Mesendoderm (in vitro differentiated cells): ENCODE measurements around the gene VOPP1.

Experiments
- DNase-seq: peaks from one replicate; pipeline ENCODE4 v3.0.0; 2013
- H2AK5ac ChIP-seq: 2 replicates; pipeline ENCODE4 v1.6.1; 2013; ENCODE audit warnings: low read length, inconsistent platforms
- H2BK120ac ChIP-seq: 2 replicates; pipeline ENCODE4 v1.6.1; 2013; ENCODE audit warnings: low read depth, mild to moderate bottlenecking, low read length, moderate library complexity, mixed read lengths
- H2BK15ac ChIP-seq: replicated peaks from 2 replicates; pipeline ENCODE4 v1.6.1; 2013; ENCODE audit warnings: low read depth, mild to moderate bottlenecking, moderate library complexity
- H2BK5ac ChIP-seq: 2 replicates; pipeline ENCODE4 v1.6.1; 2013; ENCODE audit warnings: low read length, inconsistent platforms
- H3K18ac ChIP-seq: 2 replicates; pipeline ENCODE4 v1.6.1; 2013; ENCODE audit warnings: mild to moderate bottlenecking, low read length, mixed read lengths
- H3K23ac ChIP-seq: one replicate; pipeline ENCODE4 v1.6.1; 2013; ENCODE audit warnings: low read length
- H3K27ac ChIP-seq: 2 replicates; pipeline ENCODE4 v1.5.1; 2013; ENCODE audit warnings: low read depth, mild to moderate bottlenecking, inconsistent platforms, low read length, moderate library complexity
- H3K27me3 ChIP-seq: 2 replicates; pipeline ENCODE4 v1.6.1; 2013; ENCODE audit warnings: low read length, control low read depth, mild to moderate bottlenecking, inconsistent platforms; ENCODE audit not compliant: insufficient read depth, poor library complexity
- H3K36me3 ChIP-seq: 2 replicates; pipeline ENCODE4 v1.6.1; 2013; ENCODE audit warnings: low read length, inconsistent platforms; ENCODE audit not compliant: control insufficient read depth, insufficient read depth
- H3K4ac ChIP-seq: one replicate; pipeline ENCODE4 v1.6.1; 2013; ENCODE audit warnings: low read depth, mild to moderate bottlenecking, low read length, moderate library complexity
- H3K4me1 ChIP-seq: 2 replicates; pipeline ENCODE4 v1.6.1; 2013; ENCODE audit warnings: low read depth, low read length, inconsistent platforms; ENCODE audit not compliant: control insufficient read depth
- H3K4me2 ChIP-seq: 2 replicates; pipeline ENCODE4 v1.6.1; 2013; ENCODE audit warnings: low read length
- H3K4me3 ChIP-seq: 2 replicates; pipeline ENCODE4 v1.5.1; 2013; ENCODE audit warnings: mild to moderate bottlenecking, low read length
- H3K56ac ChIP-seq: one replicate; pipeline ENCODE4 v1.6.1; 2013; ENCODE audit warnings: low read length
- H3K79me1 ChIP-seq: 2 replicates; pipeline ENCODE4 v1.6.1; 2013; ENCODE audit warnings: low read length, inconsistent platforms
- H3K79me2 ChIP-seq: 2 replicates; pipeline ENCODE4 v1.6.1; 2013; ENCODE audit warnings: mild to moderate bottlenecking, low read length; ENCODE audit not compliant: control insufficient read depth, insufficient read depth
- H3K9ac ChIP-seq: 2 replicates; pipeline ENCODE4 v1.6.1; 2013; ENCODE audit warnings: low read length, inconsistent platforms
- H4K5ac ChIP-seq: one replicate; pipeline ENCODE4 v1.6.1; 2013; ENCODE audit warnings: low read length
- H4K8ac ChIP-seq: one replicate; pipeline ENCODE4 v1.6.1; 2013; ENCODE audit warnings: low read depth, mild to moderate bottlenecking, control low read depth, low read length, moderate library complexity
- WGBS: extraction: QIAGEN DNeasy Blood & Tissue Kit; methylation state at CpG from one replicate; pipeline ENCODE4 v1.1.7; 2013; ENCODE audit warnings: low lambda C conversion rate, missing lambda C conversion rate; ENCODE audit not compliant: insufficient coverage; ENCODE audit errors: extremely low coverage; 5-methylcytosine and 5-hydroxymethylcytosine counted together

VOPP1 gene

DNA sequence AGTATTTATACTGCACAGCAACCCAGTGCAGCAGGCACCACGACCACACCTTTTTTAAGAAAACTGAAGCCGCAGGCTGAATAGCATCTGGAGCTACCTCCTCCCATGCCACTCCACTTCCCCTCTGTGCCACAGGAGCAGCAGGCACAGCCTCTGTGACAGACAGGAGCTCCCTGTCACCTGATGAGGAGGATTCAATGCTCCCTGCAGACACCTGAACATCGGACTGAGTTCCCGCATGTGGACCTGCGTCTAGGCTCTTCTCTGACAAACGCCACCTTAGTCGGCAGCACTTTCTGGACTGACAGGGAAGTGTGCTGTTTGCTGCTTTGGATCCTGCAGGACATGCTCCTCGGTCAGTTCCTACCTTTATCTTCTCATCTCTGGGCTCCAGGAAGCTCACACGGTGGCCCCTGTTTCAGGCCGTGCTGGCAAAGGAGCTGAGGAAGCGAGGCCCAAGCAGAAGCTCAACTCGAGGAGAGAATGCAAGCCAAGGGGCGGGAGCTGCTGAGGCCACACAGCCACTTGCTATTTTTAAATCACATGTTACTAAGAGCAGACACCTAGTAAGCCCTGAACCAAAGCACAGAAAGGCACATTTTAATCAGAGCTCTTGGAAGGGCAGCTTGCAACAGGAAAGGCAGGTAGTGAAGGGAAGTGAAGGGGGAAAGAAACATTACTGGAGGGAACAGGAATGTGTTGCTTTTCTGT is 56.6 kb downstream of the VOPP1 start:
- Histone ChIP-seq H3K4me2 (no peak overlapping the region), H3K56ac (no peak overlapping the region), H3K27ac (no peak overlapping the region), H3K4me1 (no peaks in the 10 kb centered on the region), H3K18ac (no peak overlapping the region), H3K27me3 (no peaks in the 10 kb centered on the region), H2BK5ac (no peak overlapping the region), H4K5ac (no peak overlapping the region), H3K23ac (no peak overlapping the region), H3K79me1 (peaks cover 4% of the 10 kb centered on the region), H3K36me3 (no peaks in the 10 kb centered on the region), H3K4ac (no peak overlapping the region), H3K9ac (no peak overlapping the region), H4K8ac (no peak overlapping the region), H3K4me3 (no peak overlapping the region), H2BK15ac (no peak overlapping the region), H2BK120ac (no peak overlapping the region), H2AK5ac (no peak overlapping the region), H3K79me2 (no peaks in the 10 kb centered on the region)
- no CpG with 5 or more reads among the region's 13 CpGs for WGBS
- no peak for DNase-seq

- Histone ChIP-seq H3K27ac (no peak overlapping the region), H3K9ac (no peak overlapping the region), H3K4me3 (no peak overlapping the region), H2BK5ac (no peak overlapping the region), H3K4me2 (no peak overlapping the region), H3K4ac (no peak overlapping the region), H3K36me3 (no peaks in the 10 kb centered on the region), H3K56ac (no peak overlapping the region), H2AK5ac (no peak overlapping the region), H3K79me1 (no peaks in the 10 kb centered on the region), H3K79me2 (no peaks in the 10 kb centered on the region), H2BK15ac (no peak overlapping the region), H4K5ac (no peak overlapping the region), H3K4me1 (no peaks in the 10 kb centered on the region), H3K27me3 (no peaks in the 10 kb centered on the region), H3K18ac (no peak overlapping the region), H2BK120ac (no peak overlapping the region), H3K23ac (peak overlapping the region; percentile 24), H4K8ac (no peak overlapping the region)
- DNase-seq: no peak
- no CpG with 5 or more reads among the region's 6 CpGs for WGBS
These were observed 57.6 kb downstream of the VOPP1 start for GRCh38 chr7:55514546-55515265.

DNA sequence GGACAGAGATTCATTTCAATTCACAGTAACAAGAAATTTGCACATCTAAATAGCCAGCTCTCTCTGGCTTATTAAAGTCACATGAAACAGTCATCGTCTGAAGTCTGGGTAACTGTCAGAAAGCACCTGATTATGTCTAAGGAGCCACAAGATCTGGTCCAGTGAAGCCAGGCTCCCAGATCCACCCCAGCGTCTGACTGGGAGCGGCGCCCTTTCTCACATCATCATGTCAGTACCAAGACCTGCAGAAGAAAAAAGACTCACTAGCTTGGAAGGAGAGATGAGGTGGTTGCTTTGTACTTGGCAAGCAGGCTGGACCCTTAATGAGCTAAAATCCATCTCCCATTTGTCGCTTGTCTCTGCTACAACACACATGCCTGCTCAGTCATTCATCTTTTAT is 58.4 kb downstream of the VOPP1 start:
- no peak overlapping the region for H3K18ac ChIP-seq
- H3K4ac ChIP-seq: no peak overlapping the region
- no peaks in the 10 kb centered on the region for H3K79me1 ChIP-seq
- no peak overlapping the region for H4K5ac ChIP-seq
- H3K4me1 ChIP-seq: no peaks in the 10 kb centered on the region
- H3K9ac ChIP-seq: no peak overlapping the region
- no peak overlapping the region for H3K4me2 ChIP-seq
- no CpG with 5 or more reads among the region's 5 CpGs for WGBS
- H3K36me3 ChIP-seq: no peaks in the 10 kb centered on the region
- no peak for DNase-seq
- H3K23ac ChIP-seq: no peak overlapping the region
- H3K79me2 ChIP-seq: no peaks in the 10 kb centered on the region
- no peak overlapping the region for H4K8ac ChIP-seq
- H3K27ac ChIP-seq: no peak overlapping the region
- no peak overlapping the region for H3K56ac ChIP-seq
- no peak overlapping the region for H2BK15ac ChIP-seq
- H3K27me3 ChIP-seq: no peaks in the 10 kb centered on the region
- no peak overlapping the region for H2AK5ac ChIP-seq
- no peak overlapping the region for H2BK120ac ChIP-seq
- no peak overlapping the region for H3K4me3 ChIP-seq
- H2BK5ac ChIP-seq: no peak overlapping the region

DNA sequence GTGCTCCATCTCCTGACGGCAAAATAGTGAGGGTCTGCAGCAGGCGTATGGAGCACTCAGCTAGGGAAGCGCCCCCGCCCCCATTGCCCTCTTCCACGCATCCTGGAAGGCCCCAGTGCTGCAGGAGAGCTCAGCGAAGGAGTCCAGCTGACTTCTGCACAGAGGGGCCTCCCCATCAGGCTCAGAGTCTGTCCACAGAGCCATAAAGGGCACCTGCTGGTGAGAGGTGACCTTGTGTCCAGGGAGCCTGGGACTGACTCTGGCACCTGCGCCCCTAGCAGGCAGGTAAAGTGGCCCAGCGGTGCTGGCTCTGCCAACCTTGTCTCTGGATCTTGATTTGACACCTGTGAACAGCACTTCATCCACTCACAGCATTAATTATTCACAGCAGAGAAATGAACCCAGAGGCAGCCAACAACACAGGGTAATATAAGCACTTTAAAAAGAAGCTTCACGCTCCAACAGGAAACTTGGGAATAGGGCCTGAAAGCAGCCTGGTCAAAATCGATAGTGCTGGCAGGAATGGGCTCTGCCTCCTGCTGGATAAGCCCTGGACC is 59.6 kb downstream of the VOPP1 start:
- Histone ChIP-seq H2AK5ac (no peak overlapping the region), H4K5ac (no peak overlapping the region), H2BK5ac (no peak overlapping the region), H3K18ac (no peak overlapping the region), H3K23ac (no peak overlapping the region), H3K4me1 (no peaks in the 10 kb centered on the region), H3K4me3 (no peak overlapping the region), H3K79me2 (no peaks in the 10 kb centered on the region), H3K27ac (no peak overlapping the region), H2BK15ac (no peak overlapping the region), H3K9ac (no peak overlapping the region), H3K36me3 (no peaks in the 10 kb centered on the region), H3K27me3 (no peaks in the 10 kb centered on the region), H2BK120ac (no peak overlapping the region), H3K56ac (no peak overlapping the region), H4K8ac (no peak overlapping the region), H3K4me2 (no peak overlapping the region), H3K4ac (no peak overlapping the region), H3K79me1 (no peaks in the 10 kb centered on the region)
- no peak for DNase-seq
- WGBS: no CpG with 5 or more reads among the region's 10 CpGs

DNA sequence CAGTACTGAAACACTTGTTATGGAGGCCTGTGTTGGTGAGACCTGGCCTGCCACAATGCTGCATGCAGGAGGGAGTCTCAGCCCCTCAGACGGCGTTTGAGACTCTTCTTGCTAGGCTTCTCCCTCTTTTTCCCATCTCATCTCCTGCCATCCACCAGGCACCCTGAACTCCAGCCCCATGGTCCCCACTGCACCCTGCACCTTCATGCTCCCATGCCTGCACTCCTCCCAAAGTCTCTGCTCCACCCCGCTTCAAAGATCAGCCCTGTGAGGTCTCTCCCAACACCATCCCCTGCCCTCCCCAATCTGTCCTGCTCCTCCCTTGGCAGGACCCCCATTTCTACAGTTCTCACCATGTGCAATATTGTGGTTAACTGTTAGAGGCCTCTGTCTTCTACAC is 61.7 kb downstream of the VOPP1 start:
- no peak for DNase-seq
- no peak overlapping the region for H4K5ac ChIP-seq
- H3K18ac ChIP-seq: no peak overlapping the region
- no peak overlapping the region for H2AK5ac ChIP-seq
- H2BK5ac ChIP-seq: no peak overlapping the region
- WGBS: no CpG with 5 or more reads among the region's 3 CpGs
- no peaks in the 10 kb centered on the region for H3K4me1 ChIP-seq
- H2BK15ac ChIP-seq: no peak overlapping the region
- no peak overlapping the region for H3K9ac ChIP-seq
- H4K8ac ChIP-seq: no peak overlapping the region
- no peak overlapping the region for H3K27ac ChIP-seq
- H2BK120ac ChIP-seq: no peak overlapping the region
- H3K36me3 ChIP-seq: no peaks in the 10 kb centered on the region
- H3K56ac ChIP-seq: no peak overlapping the region
- no peak overlapping the region for H3K4me3 ChIP-seq
- no peak overlapping the region for H3K23ac ChIP-seq
- no peaks in the 10 kb centered on the region for H3K27me3 ChIP-seq
- no peak overlapping the region for H3K4me2 ChIP-seq
- H3K4ac ChIP-seq: no peak overlapping the region
- no peaks in the 10 kb centered on the region for H3K79me1 ChIP-seq
- H3K79me2 ChIP-seq: no peaks in the 10 kb centered on the region
